K562 (cell line): Measurements from ENCODE around the gene FARSA. TPM values are rescaled to one million over a fixed set of nuclear protein-coding genes. Genes with fewer than 3 reads are reported as not detected.
A peak's percentile ranks its signal among the peaks of the same experiment; 100 is the strongest.

Source experiments
- ATAC-seq: fragments of 200-7000 bp; cut with Tn5 transposase; 3 replicates; pipeline ENCODE4 v1.9.1; 2020; ENCODE audit warnings: moderate library complexity
- BruUV-seq: library from RNA; stranded (reverse); fragments of 400-500 nt; replicated peaks from 2 replicates; lab custom pipeline; 2021; lab: Mats Ljungman, UMichigan
- CTCF ChIA-PET: fragments of 300-600 bp; formaldehyde crosslinking; extraction: SDS; loops from one replicate; lab custom pipeline; 2021; ENCODE audit warnings: low intra/inter-chr PET ratio; lab: Yijun Ruan, JAX
- POLR2A ChIA-PET: fragments of 300-600, 350-650 bp; sonication (Branson Sonifier 250); formaldehyde crosslinking; extraction: SDS; loops from one replicate; lab custom pipeline; 2021; ENCODE audit warnings: antibody characterized with exemption, inconsistent platforms; lab: Yijun Ruan, JAX
- DNase-seq, 4 experiments: peaks; one replicate each; pipeline versions ENCODE4 v3.0.0 to v3.0.0-alpha.2; 2011 to 2018; ENCODE audit warnings: low spot score in 3 of 4, mixed read lengths in 3 of 4; ENCODE audit errors: extremely low read depth in 1 of 4
- FAIRE-seq: peaks from 2 replicates; lab custom pipeline; 2011; peaks lifted over from hg19 to GRCh38; lab: Jason Lieb, UNC
- H2AFZ ChIP-seq: 2 replicates; pipeline ENCODE4 v1.6.0; 2011; ENCODE audit warnings: low read depth, low read length, control low read depth, inconsistent platforms
- H3K27ac ChIP-seq: fragments of 200-600 bp; 3 replicates; pipeline ENCODE4 v1.8.0; 2011; ENCODE audit warnings: low read depth, mild to moderate bottlenecking, control low read depth, inconsistent platforms, low read length, moderate library complexity, mixed read lengths; ENCODE audit errors: extremely low read depth
- H3K27me3 ChIP-seq, 2 experiments: fragments of 300-600 bp in 1 of 2; 2 replicates in 1 of 2; 3 replicates in 1 of 2; pipeline versions ENCODE4 v1.6.0 to v1.8.0; 2011; ENCODE audit warnings: inconsistent platforms in 2 of 2, low read length in 2 of 2, mild to moderate bottlenecking in 1 of 2, mixed read lengths in 1 of 2, moderate library complexity in 1 of 2; ENCODE audit not compliant: control insufficient read depth in 2 of 2, insufficient read depth in 2 of 2
- H3K36me3 ChIP-seq: fragments of 300-600 bp; 3 replicates; pipeline ENCODE4 v1.8.0; 2011; ENCODE audit warnings: mild to moderate bottlenecking, low read length, inconsistent platforms; ENCODE audit not compliant: control insufficient read depth, insufficient read depth
- H3K4me1 ChIP-seq, 2 experiments: fragments of 200-600 bp in 1 of 2; replicated peaks in 1 of 2; 2 replicates in 1 of 2; 3 replicates in 1 of 2; pipeline versions ENCODE4 v1.5.1 to v1.8.0; 2011; ENCODE audit warnings: inconsistent platforms in 2 of 2, low read length in 2 of 2, mild to moderate bottlenecking in 1 of 2, mixed read lengths in 1 of 2, moderate library complexity in 1 of 2; ENCODE audit not compliant: control insufficient read depth in 2 of 2, insufficient read depth in 2 of 2
- H3K4me2 ChIP-seq: 2 replicates; pipeline ENCODE4 v1.6.1; 2011; ENCODE audit warnings: low read length, control low read depth, inconsistent platforms, mixed read lengths; ENCODE audit not compliant: insufficient read depth
- H3K4me3 ChIP-seq: fragments of 200-600 bp; sonication (generic), shearing (Covaris generic); 2 replicates; pipeline ENCODE4 v1.5.1; 2016; ENCODE audit warnings: control low read depth, inconsistent platforms
- H3K79me2 ChIP-seq: fragments of 200-600 bp; 3 replicates; pipeline ENCODE4 v1.8.0; 2011; ENCODE audit warnings: low read length, inconsistent platforms; ENCODE audit not compliant: control insufficient read depth, insufficient read depth
- H3K9ac ChIP-seq, 2 experiments: 2 replicates each; pipeline versions ENCODE4 v1.6.0 to v1.6.1; 2011; ENCODE audit warnings: low read depth in 2 of 2, low read length in 2 of 2, control low read depth in 1 of 2, inconsistent platforms in 1 of 2, mild to moderate bottlenecking in 1 of 2, mixed read lengths in 1 of 2; ENCODE audit not compliant: insufficient read depth in 1 of 2
- H3K9me1 ChIP-seq: one replicate; pipeline ENCODE4 v1.6.0; 2011; ENCODE audit warnings: inconsistent platforms, mild to moderate bottlenecking, low read length, moderate library complexity; ENCODE audit not compliant: control insufficient read depth, insufficient read depth
- H3K9me3 ChIP-seq: replicated peaks from 2 replicates; pipeline ENCODE4 v1.5.1; 2011; ENCODE audit warnings: low read depth, low read length, inconsistent platforms; ENCODE audit not compliant: control insufficient read depth, insufficient read depth
- H4K20me1 ChIP-seq: replicated peaks from 2 replicates; pipeline ENCODE4 v1.6.1; 2011; ENCODE audit warnings: low read length, inconsistent platforms, mixed read lengths; ENCODE audit not compliant: control insufficient read depth, insufficient read depth
- FOXM1 ChIP-seq, 2 experiments: fragments of 450-650 bp in 1 of 2; sonication (generic) in 1 of 2; formaldehyde crosslinking in 1 of 2; IDR thresholded peaks; 2 replicates each; pipeline versions ENCODE4 v1.6.1 to v1.9.0; 2017 to 2022; ENCODE audit warnings: low read depth in 2 of 2, mild to moderate bottlenecking in 2 of 2, missing genetic modification reagents in 1 of 2, moderate library complexity in 1 of 2
- MEF2A ChIP-seq: IDR thresholded peaks from 2 replicates; pipeline ENCODE4 v1.6.1; 2011; ENCODE audit warnings: low read depth, mild to moderate bottlenecking, low read length, moderate library complexity; ENCODE audit not compliant: control insufficient read depth
- NFIX ChIP-seq: fragments of 250-450 bp; sonication (Bioruptor Pico); IDR thresholded peaks from 2 replicates; pipeline ENCODE4 v1.4.0; 2020; ENCODE audit warnings: low read depth, mild to moderate bottlenecking, moderate library complexity
- RBFOX2 ChIP-seq: fragments of 200-400 bp; formaldehyde crosslinking; IDR thresholded peaks from 2 replicates; pipeline ENCODE4 v1.6.1; 2017; ENCODE audit warnings: low read depth, mild to moderate bottlenecking, low read length, moderate library complexity
- ZBED1 ChIP-seq: IDR thresholded peaks from 2 replicates; pipeline ENCODE4 v1.6.1; 2014
- WGBS: fragments of 100-300 bp; shearing (Covaris generic); methylation state at CpG from one replicate; pipeline ENCODE4 v1.1.6; 2016; ENCODE audit warnings: low coverage, mixed read lengths; ENCODE audit not compliant: insufficient coverage; ENCODE audit errors: missing lambda C conversion rate; 5-methylcytosine and 5-hydroxymethylcytosine counted together
- in situ Hi-C: fragments of 300-500 bp; cut with MboI; formaldehyde crosslinking; loops from 4 replicates; pipeline ENCODE4 v1.15.0; 2018; ENCODE audit warnings: inconsistent platforms, mixed read lengths
- intact Hi-C: fragments of 100-400 bp; cut with micrococcal nuclease; formaldehyde crosslinking; loops from 2 replicates; pipeline ENCODE4 v1.14.2; 2022
- polyA plus RNA-seq, 8 experiments: library from polyadenylated mRNA; depleted of rRNA in 4 of 8; stranded (reverse) in 5 of 8; unstranded in 3 of 8; fragments of >200 nt; fragmentation: Nextera tagmentation in 2 of 8; fragmentation: Illumina TruSeq in 1 of 8; extraction: Ambion mirVana in 2 of 8; extraction: Trizol in 1 of 8; gene quantifications; 2 replicates each; pipeline versions ENCODE4 v1.2.1 to v1.2.3, GENCODE V29; 2011 to 2014; ENCODE audit warnings: inconsistent platforms in 1 of 8, missing spikeins in 1 of 8
- total RNA-seq, 7 experiments: library from RNA; depleted of rRNA in 6 of 7; stranded (reverse); fragments of >200 nt in 6 of 7; fragmentation: Illumina TruSeq in 2 of 7; extraction: Trizol in 2 of 7; gene quantifications; 2 replicates each; pipeline versions ENCODE4 v1.2.1 to v1.2.3, GENCODE V29; 2011 to 2021; ENCODE audit warnings: low replicate concordance in 1 of 7
- TF ChIP-seq, protein P1 (sequence below), 3 experiments: fragments of 200-800 bp in 1 of 3; fragments of 250-450 bp in 1 of 3; fragments of 450-650 bp in 1 of 3; sonication (Bioruptor Pico) in 1 of 3; sonication (Bioruptor generic) in 1 of 3; formaldehyde crosslinking in 1 of 3; IDR thresholded peaks; 2 replicates each; pipeline versions ENCODE4 v1.6.1 to v1.8.0; 2016 to 2022; ENCODE audit warnings: mild to moderate bottlenecking in 2 of 3, missing genetic modification characterization in 2 of 3, missing compliant biosample characterization in 1 of 3, moderate library complexity in 1 of 3
- TF ChIP-seq, protein P2 (sequence below): fragments of 250-450 bp; sonication (Bioruptor Pico); IDR thresholded peaks from 2 replicates; pipeline ENCODE4 v1.6.1; 2021; ENCODE audit warnings: mild to moderate bottlenecking
- TF ChIP-seq, protein P3 (sequence below), 3 experiments: fragments of 200-800 bp in 1 of 3; sonication (Bioruptor generic) in 1 of 3; sonication (generic) in 1 of 3; formaldehyde crosslinking in 1 of 3; IDR thresholded peaks; 2 replicates each; pipeline versions ENCODE4 v1.6.1 to v1.8.0; 2016 to 2022; ENCODE audit warnings: mild to moderate bottlenecking in 2 of 3, missing compliant biosample characterization in 2 of 3, missing genetic modification characterization in 2 of 3, missing genetic modification reagents in 1 of 3
- TF ChIP-seq, protein P4 (sequence below), 3 experiments: IDR thresholded peaks in 2 of 3; conservative IDR thresholded peaks in 1 of 3; 2 replicates each; pipeline ENCODE4 v1.5.1; 2011 to 2012; ENCODE audit warnings: low read length in 3 of 3, mild to moderate bottlenecking in 3 of 3, control low read depth in 2 of 3, improper control_type of control experiment in 1 of 3, inconsistent platforms in 1 of 3, low read depth in 1 of 3, mixed read lengths in 1 of 3, moderate library complexity in 1 of 3; ENCODE audit not compliant: insufficient read depth in 2 of 3

The FARSA gene
- total and polyA plus RNA-seq, 9 of the 15 experiments (the other 6 are each of a cell fraction or from before 2014, with no cell fraction given): 25.2 to 237 (median 89.6) TPM

DNA sequence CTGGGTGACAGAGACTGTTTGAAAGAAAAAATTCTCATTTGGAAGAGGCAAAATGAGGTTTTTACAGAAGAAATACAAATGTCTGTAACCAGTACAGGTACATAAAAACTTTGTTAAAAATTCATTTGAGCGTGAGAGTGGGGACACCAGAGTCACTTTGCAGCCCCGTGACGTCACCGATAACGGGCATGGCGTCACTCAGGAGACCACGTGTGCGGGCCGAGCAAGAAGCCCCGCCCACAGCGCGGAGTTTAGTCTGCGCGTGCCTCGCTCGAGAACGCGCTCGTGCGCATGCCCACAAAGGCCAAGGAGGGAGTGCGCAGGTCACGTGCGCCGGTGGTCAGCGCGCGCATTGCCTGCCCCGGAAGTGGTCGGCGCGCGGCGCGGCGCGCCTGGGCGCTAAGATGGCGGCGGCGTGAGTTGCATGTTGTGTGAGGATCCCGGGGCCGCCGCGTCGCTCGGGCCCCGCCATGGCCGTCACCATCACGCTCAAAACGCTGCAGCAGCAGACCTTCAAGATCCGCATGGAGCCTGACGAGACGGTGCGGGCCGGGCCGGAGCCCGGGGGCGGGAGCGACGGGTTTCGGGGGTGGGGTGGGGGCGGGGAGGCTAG lies 12.1 kb upstream of the FARSA start, which contains the start of gene RAD23A (continued):
- TF ChIP-seq, protein P1, sequence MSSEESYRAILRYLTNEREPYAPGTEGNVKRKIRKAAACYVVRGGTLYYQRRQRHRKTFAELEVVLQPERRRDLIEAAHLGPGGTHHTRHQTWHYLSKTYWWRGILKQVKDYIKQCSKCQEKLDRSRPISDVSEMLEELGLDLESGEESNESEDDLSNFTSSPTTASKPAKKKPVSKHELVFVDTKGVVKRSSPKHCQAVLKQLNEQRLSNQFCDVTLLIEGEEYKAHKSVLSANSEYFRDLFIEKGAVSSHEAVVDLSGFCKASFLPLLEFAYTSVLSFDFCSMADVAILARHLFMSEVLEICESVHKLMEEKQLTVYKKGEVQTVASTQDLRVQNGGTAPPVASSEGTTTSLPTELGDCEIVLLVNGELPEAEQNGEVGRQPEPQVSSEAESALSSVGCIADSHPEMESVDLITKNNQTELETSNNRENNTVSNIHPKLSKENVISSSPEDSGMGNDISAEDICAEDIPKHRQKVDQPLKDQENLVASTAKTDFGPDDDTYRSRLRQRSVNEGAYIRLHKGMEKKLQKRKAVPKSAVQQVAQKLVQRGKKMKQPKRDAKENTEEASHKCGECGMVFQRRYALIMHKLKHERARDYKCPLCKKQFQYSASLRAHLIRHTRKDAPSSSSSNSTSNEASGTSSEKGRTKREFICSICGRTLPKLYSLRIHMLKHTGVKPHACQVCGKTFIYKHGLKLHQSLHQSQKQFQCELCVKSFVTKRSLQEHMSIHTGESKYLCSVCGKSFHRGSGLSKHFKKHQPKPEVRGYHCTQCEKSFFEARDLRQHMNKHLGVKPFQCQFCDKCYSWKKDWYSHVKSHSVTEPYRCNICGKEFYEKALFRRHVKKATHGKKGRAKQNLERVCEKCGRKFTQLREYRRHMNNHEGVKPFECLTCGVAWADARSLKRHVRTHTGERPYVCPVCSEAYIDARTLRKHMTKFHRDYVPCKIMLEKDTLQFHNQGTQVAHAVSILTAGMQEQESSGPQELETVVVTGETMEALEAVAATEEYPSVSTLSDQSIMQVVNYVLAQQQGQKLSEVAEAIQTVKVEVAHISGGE (CRISPR knock-in tag; IDR thresholded peaks at IDR 0.05): peak in 1 of 3 experiments; percentile 73; a peak in 1 of 6 replicates
- TF ChIP-seq, protein P2, sequence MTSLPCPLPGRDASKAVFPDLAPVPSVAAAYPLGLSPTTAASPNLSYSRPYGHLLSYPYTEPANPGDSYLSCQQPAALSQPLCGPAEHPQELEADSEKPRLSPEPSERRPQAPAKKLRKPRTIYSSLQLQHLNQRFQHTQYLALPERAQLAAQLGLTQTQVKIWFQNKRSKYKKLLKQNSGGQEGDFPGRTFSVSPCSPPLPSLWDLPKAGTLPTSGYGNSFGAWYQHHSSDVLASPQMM (CRISPR knock-in tag): no peak

DNA sequence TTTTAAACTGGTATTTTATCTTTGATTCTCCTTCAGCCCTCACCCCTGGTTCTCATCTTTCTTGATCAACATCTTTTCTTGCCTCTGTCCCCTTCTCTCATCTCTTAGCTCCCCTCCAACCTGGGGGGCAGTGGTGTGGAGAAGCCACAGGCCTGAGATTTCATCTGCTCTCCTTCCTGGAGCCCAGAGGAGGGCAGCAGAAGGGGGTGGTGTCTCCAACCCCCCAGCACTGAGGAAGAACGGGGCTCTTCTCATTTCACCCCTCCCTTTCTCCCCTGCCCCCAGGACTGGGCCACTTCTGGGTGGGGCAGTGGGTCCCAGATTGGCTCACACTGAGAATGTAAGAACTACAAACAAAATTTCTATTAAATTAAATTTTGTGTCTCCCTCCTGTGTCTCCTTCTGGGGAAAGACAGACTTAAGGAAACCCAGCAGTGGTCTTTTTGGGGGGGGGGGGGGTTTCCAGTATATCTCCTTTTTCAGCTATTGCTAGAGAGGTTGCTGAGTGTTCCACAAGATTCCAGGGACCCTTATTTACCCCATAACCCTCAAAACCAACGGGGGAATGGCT lies 10.7 kb upstream of the FARSA start:
- no peak for FAIRE-seq
- 47% methylated on average over 2 of the region's 2 CpGs for WGBS
- H3K9me3 ChIP-seq: no peaks in the 10 kb centered on the region
- H3K79me2 ChIP-seq: peaks cover 68% of the 10 kb centered on the region
- no peak overlapping the region; the same call in 1 of the 2 replicates for H3K4me2 ChIP-seq
- in situ Hi-C loops (no loop called here), intact Hi-C loops (no loop called here)
- ATAC-seq: no peak
- ChIA-PET CTCF (no interaction called here), POLR2A (interaction anchor here (0.6 to 0.8 kb wide), 3 partner anchors 34 to 61 kb away, joined by 3 read pairs; no protein-coding TSS in a partner anchor)
- no peak overlapping the region for H3K4me3 ChIP-seq
- peak overlapping the region; percentile 88; the same call in 1 of the 3 replicates for H3K27ac ChIP-seq
- TF ChIP-seq, protein P3, sequence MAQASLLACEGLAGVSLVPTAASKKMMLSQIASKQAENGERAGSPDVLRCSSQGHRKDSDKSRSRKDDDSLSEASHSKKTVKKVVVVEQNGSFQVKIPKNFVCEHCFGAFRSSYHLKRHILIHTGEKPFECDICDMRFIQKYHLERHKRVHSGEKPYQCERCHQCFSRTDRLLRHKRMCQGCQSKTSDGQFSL (CRISPR knock-in tag; IDR thresholded peaks at IDR 0.05): no peak
- TF ChIP-seq, protein P3 (tag; IDR thresholded peaks at IDR 0.05): peak in 1 of 2 experiments; percentile 51; a peak in 1 of 4 replicates
- TF ChIP-seq, protein P4, sequence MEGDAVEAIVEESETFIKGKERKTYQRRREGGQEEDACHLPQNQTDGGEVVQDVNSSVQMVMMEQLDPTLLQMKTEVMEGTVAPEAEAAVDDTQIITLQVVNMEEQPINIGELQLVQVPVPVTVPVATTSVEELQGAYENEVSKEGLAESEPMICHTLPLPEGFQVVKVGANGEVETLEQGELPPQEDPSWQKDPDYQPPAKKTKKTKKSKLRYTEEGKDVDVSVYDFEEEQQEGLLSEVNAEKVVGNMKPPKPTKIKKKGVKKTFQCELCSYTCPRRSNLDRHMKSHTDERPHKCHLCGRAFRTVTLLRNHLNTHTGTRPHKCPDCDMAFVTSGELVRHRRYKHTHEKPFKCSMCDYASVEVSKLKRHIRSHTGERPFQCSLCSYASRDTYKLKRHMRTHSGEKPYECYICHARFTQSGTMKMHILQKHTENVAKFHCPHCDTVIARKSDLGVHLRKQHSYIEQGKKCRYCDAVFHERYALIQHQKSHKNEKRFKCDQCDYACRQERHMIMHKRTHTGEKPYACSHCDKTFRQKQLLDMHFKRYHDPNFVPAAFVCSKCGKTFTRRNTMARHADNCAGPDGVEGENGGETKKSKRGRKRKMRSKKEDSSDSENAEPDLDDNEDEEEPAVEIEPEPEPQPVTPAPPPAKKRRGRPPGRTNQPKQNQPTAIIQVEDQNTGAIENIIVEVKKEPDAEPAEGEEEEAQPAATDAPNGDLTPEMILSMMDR (IDR thresholded peaks at IDR 0.05 in 2 of 3, conservative IDR thresholded peaks at IDR 0.05 in 1 of 3; ENCODE audit: insufficient read depth in 2 of 3, low read depth in 1 of 3, low read length in 3 of 3): 0 out of 6 replicates have a peak, but pooled peaks of 1 of the 3 experiments have one; percentile 8
- TF ChIP-seq MEF2A (no peak), NFIX (CRISPR knock-in tag) (no peak), FOXM1 (IDR thresholded peaks at IDR 0.05; ENCODE audit: low read depth) (no peak), FOXM1 (CRISPR knock-in tag; IDR thresholded peaks at IDR 0.05; ENCODE audit: low read depth) (no peak), RBFOX2 (0 out of 2 replicates have a peak, but pooled peaks have one; percentile 9), ZBED1 (peak; percentile 29; the same call in 1 of the 2 replicates)
- no TSS peak for BruUV-seq
- H3K27me3 ChIP-seq: no peaks in the 10 kb centered on the region
- peaks cover 13% of the 10 kb centered on the region for H3K9me1 ChIP-seq
- H3K36me3 ChIP-seq: peaks cover 79% of the 10 kb centered on the region
- DNase-seq: no peak
- no peak overlapping the region for H2AFZ ChIP-seq
- peaks cover 24% of the 10 kb centered on the region for H4K20me1 ChIP-seq
- H3K4me1 ChIP-seq: peaks cover 26 to 42% of the 10 kb centered on the region in 2 experiments
- no peak overlapping the region for H3K9ac ChIP-seq
